GM12878 (cell line): ENCODE measurements around the gene GABPB2. TPM values are rescaled to one million over a fixed set of nuclear protein-coding genes. Genes with fewer than 3 reads are reported as not detected.

Source experiments
- ATAC-seq: fragments of 200-7000 bp; cut with Tn5 transposase; 3 replicates; pipeline ENCODE4 v1.9.1; 2020; ENCODE audit warnings: mild to moderate bottlenecking, moderate library complexity
- BruUV-seq: library from RNA; stranded (reverse); fragments of 400-500 nt; replicated peaks from 2 replicates; lab custom pipeline; 2021; lab: Mats Ljungman, UMichigan
- CTCF ChIA-PET: fragments of 300-600 bp; sonication (Branson Sonifier 250); formaldehyde crosslinking; extraction: SDS; loops from one replicate; lab custom pipeline; 2021; ENCODE audit warnings: inconsistent platforms; lab: Yijun Ruan, JAX
- POLR2A ChIA-PET: fragments of 350-600 bp; formaldehyde crosslinking; extraction: SDS; loops from one replicate; lab custom pipeline; 2021; ENCODE audit warnings: inconsistent platforms; lab: Charles Lee
- RAD21 ChIA-PET: fragments of 300-600 bp; sonication (Branson Sonifier 250); formaldehyde crosslinking; loops from one replicate; lab custom pipeline; 2023; ENCODE audit warnings: antibody characterized with exemption; ENCODE audit not compliant: unreplicated experiment; lab: Charles Lee
- SMC1A ChIA-PET: fragments of 300-600 bp; sonication (Branson Sonifier 250); formaldehyde crosslinking; loops from one replicate; lab custom pipeline; 2023; ENCODE audit not compliant: unreplicated experiment, uncharacterized antibody; lab: Charles Lee
- DNase-seq: peaks from one replicate; pipeline ENCODE4 v3.0.0-alpha.2; 2011; ENCODE audit warnings: low read depth, low spot score
- FAIRE-seq: peaks from 3 replicates; lab custom pipeline; 2011; peaks lifted over from hg19 to GRCh38; lab: Jason Lieb, UNC
- H2AFZ ChIP-seq: 2 replicates; pipeline ENCODE4 v1.6.0; 2011; ENCODE audit warnings: low read depth, low read length, control low read depth; ENCODE audit not compliant: control insufficient read depth
- H3K27ac ChIP-seq: 2 replicates; pipeline ENCODE4 v1.5.1; 2011; ENCODE audit warnings: control low read depth; ENCODE audit not compliant: control insufficient read depth, insufficient read depth
- H3K27me3 ChIP-seq, 2 experiments: replicated peaks in 1 of 2; 2 replicates each; pipeline versions ENCODE4 v1.6.0 to v1.6.1; 2011; ENCODE audit warnings: low read length in 1 of 2; ENCODE audit not compliant: control insufficient read depth in 2 of 2, insufficient read depth in 2 of 2
- H3K36me3 ChIP-seq, 2 experiments: 2 replicates each; pipeline ENCODE4 v1.5.1; 2011; ENCODE audit warnings: low read length in 1 of 2; ENCODE audit not compliant: control insufficient read depth in 2 of 2, insufficient read depth in 2 of 2
- H3K4me1 ChIP-seq: 2 replicates; pipeline ENCODE4 v1.6.1; 2011; ENCODE audit warnings: mild to moderate bottlenecking, low read length, moderate library complexity, mixed read lengths; ENCODE audit not compliant: control insufficient read depth, insufficient read depth
- H3K4me2 ChIP-seq: 2 replicates; pipeline ENCODE4 v1.6.0; 2011; ENCODE audit warnings: control low read depth; ENCODE audit not compliant: control insufficient read depth, insufficient read depth
- H3K4me3 ChIP-seq: fragments of 200-600 bp; sonication (generic); 2 replicates; pipeline ENCODE4 v1.5.1; 2016
- H3K79me2 ChIP-seq: 2 replicates; pipeline ENCODE4 v1.6.0; 2011; ENCODE audit warnings: low read length; ENCODE audit not compliant: control insufficient read depth, insufficient read depth
- H3K9ac ChIP-seq: 2 replicates; pipeline ENCODE4 v1.8.0; 2011; ENCODE audit warnings: low read length, control low read depth, mixed read lengths; ENCODE audit not compliant: control insufficient read depth, insufficient read depth
- H3K9me3 ChIP-seq: replicated peaks from 3 replicates; pipeline ENCODE4 v1.5.1; 2011; ENCODE audit warnings: mild to moderate bottlenecking, low read length; ENCODE audit not compliant: control insufficient read depth, insufficient read depth
- H4K20me1 ChIP-seq: 2 replicates; pipeline ENCODE4 v1.6.0; 2011; ENCODE audit not compliant: control insufficient read depth, insufficient read depth
- ASH2L ChIP-seq: fragments of 300-600, 200-600 bp; sonication (generic); IDR thresholded peaks from 2 replicates; pipeline ENCODE4 v1.6.1; 2017; ENCODE audit warnings: low read depth, mild to moderate bottlenecking, borderline replicate concordance
- E2F8 ChIP-seq: fragments of 450-650 bp; IDR thresholded peaks from 2 replicates; pipeline ENCODE4 v1.6.1; 2018; ENCODE audit warnings: mild to moderate bottlenecking, low read depth, moderate library complexity; ENCODE audit not compliant: partially characterized antibody
- HDAC6 ChIP-seq: fragments of 200-600 bp; sonication (generic); IDR thresholded peaks from one replicate; pipeline ENCODE4 v1.8.0; 2017; ENCODE audit warnings: antibody characterized with exemption; ENCODE audit not compliant: unreplicated experiment
- MAX ChIP-seq: IDR thresholded peaks from 2 replicates; pipeline ENCODE4 v1.6.1; 2012; ENCODE audit warnings: low read depth, low read length, improper control_type of control experiment
- MTA3 ChIP-seq: IDR thresholded peaks from 2 replicates; pipeline ENCODE4 v1.6.1; 2012; ENCODE audit warnings: low read length, inconsistent platforms, borderline replicate concordance
- PAX5 ChIP-seq: IDR thresholded peaks from 2 replicates; pipeline ENCODE4 v1.6.1; 2011; ENCODE audit warnings: low read depth, low read length, borderline replicate concordance
- POU2F2 ChIP-seq: IDR thresholded peaks from 3 replicates; pipeline ENCODE4 v1.6.1; 2011; ENCODE audit warnings: low read depth, mild to moderate bottlenecking, low read length, borderline replicate concordance
- RCOR1 ChIP-seq: conservative IDR thresholded peaks from 2 replicates; pipeline ENCODE4 v1.6.1; 2012; ENCODE audit warnings: low read depth, low read length, improper control_type of control experiment
- RELB ChIP-seq: fragments of 450-650 bp; IDR thresholded peaks from 2 replicates; pipeline ENCODE4 v1.6.1; 2017; ENCODE audit warnings: low read depth, mild to moderate bottlenecking, moderate library complexity
- RFX5 ChIP-seq: IDR thresholded peaks from 2 replicates; pipeline ENCODE4 v1.6.1; 2011; ENCODE audit warnings: low read depth, low read length, improper control_type of control experiment
- SMAD1 ChIP-seq: fragments of 450-650 bp; IDR thresholded peaks from 2 replicates; pipeline ENCODE4 v1.6.1; 2018; ENCODE audit warnings: mild to moderate bottlenecking, low read depth; ENCODE audit not compliant: partially characterized antibody
- SMAD5 ChIP-seq: IDR thresholded peaks from 2 replicates; pipeline ENCODE4 v1.6.1; 2016; ENCODE audit warnings: antibody characterized with exemption, low read depth
- SREBF2 ChIP-seq: IDR thresholded peaks from 2 replicates; pipeline ENCODE4 v1.6.1; 2012; ENCODE audit warnings: mild to moderate bottlenecking, low read length
- ZSCAN29 ChIP-seq: fragments of 450-650 bp; IDR thresholded peaks from 2 replicates; pipeline ENCODE4 v1.6.1; 2017; ENCODE audit warnings: mild to moderate bottlenecking, moderate library complexity
- WGBS: methylation state at CpG from one replicate; pipeline ENCODE4 v1.1.6; 2016; ENCODE audit warnings: low lambda C conversion rate; ENCODE audit not compliant: insufficient replicate concordance, insufficient coverage; ENCODE audit errors: missing lambda C conversion rate; 5-methylcytosine and 5-hydroxymethylcytosine counted together
- in situ Hi-C: fragments of 300-500 bp; cut with MboI; formaldehyde crosslinking; loops from 9 replicates; pipeline ENCODE4 v1.14.3; 2018; ENCODE audit warnings: mixed read lengths
- intact Hi-C: fragments of 100-400 bp; cut with micrococcal nuclease; formaldehyde crosslinking; loops from one replicate; pipeline ENCODE4 v1.14.2; 2022; ENCODE audit not compliant: unreplicated experiment
- polyA plus RNA-seq, 11 experiments: library from polyadenylated mRNA; depleted of rRNA in 4 of 11; unstranded in 6 of 11; stranded (reverse) in 5 of 11; fragments of >200 nt; fragmentation: Nextera tagmentation in 4 of 11; fragmentation: Illumina TruSeq in 1 of 11; extraction: Ambion mirVana in 4 of 11; extraction: Trizol in 1 of 11; gene quantifications; 1 replicate in 1 of 11; 2 replicates in 10 of 11; pipeline versions ENCODE4 v1.2.1 to v1.2.3, GENCODE V29; 2011 to 2016; ENCODE audit warnings: inconsistent platforms in 2 of 11, missing spikeins in 2 of 11, low read depth in 1 of 11
- total RNA-seq, 4 experiments: library from RNA; depleted of rRNA in 3 of 4; stranded (reverse); fragments of >200 nt in 3 of 4; fragmentation: Illumina TruSeq in 1 of 4; extraction: Trizol in 1 of 4; gene quantifications; 2 replicates each; pipeline versions ENCODE4 v1.2.1 to v1.2.3, GENCODE V29; 2013 to 2021
- TF ChIP-seq, protein P1 (sequence below): fragments of 450-650 bp; IDR thresholded peaks from 2 replicates; pipeline ENCODE4 v1.6.1; 2017; ENCODE audit warnings: mild to moderate bottlenecking, low read depth, inconsistent platforms; ENCODE audit not compliant: poor library complexity, severe bottlenecking
- TF ChIP-seq, protein P2 (sequence below): fragments of 450-650 bp; IDR thresholded peaks from 2 replicates; pipeline ENCODE4 v1.6.1; 2016; ENCODE audit warnings: mild to moderate bottlenecking

GABPB2 gene
- total and polyA plus RNA-seq, 10 of the 15 experiments (the other 5 are each of a cell fraction or from before 2014, with no cell fraction given): 2.3 to 10.5 (median 6.9) TPM

GRCh38 chr1:151131701-151132334 is 61.3 kb downstream of the GABPB2 start:
- WGBS: 84% methylated on average over 37 of the region's 39 CpGs
- RAD21 ChIA-PET: interaction anchor here (1.1 kb wide), 1 partner anchor 32 kb away, joined by 3 read pairs; no protein-coding TSS in a partner anchor
- H3K79me2 ChIP-seq: no peaks in the 10 kb centered on the region

More at GRCh38 chr1:151131701-151132334, 61.3 kb downstream of the GABPB2 start:
- ATAC-seq (no peak), DNase-seq (no peak), FAIRE-seq (no peak)
- Histone ChIP-seq H3K9ac (peak overlapping the region; percentile 26; the same call in 1 of the 2 replicates), H3K4me2 (peak overlapping the region; percentile 14), H3K4me3 (0 out of 2 replicates have a peak overlapping the region, but pooled peaks have one; percentile 7), H2AFZ (peak overlapping the region; percentile 65), H3K27ac (0 out of 2 replicates have a peak overlapping the region, but pooled peaks have one; percentile 15), H3K36me3 (no peaks in the 10 kb centered on the region), H4K20me1 (no peaks in the 10 kb centered on the region), H3K4me1 (peaks cover 8% of the 10 kb centered on the region; the same call in 1 of the 2 replicates), H3K9me3 (no peaks in the 10 kb centered on the region), H3K27me3 (no peaks in the 10 kb centered on the region)
- intact Hi-C loops: no loop called here
- ChIA-PET POLR2A (no interaction called here), CTCF (interaction anchor here (0.9 to 3.3 kb wide), 2 partner anchors 25 to 32 kb away, joined by 3 to 8 read pairs; partner anchors contain the start of gene TNFAIP8L2), SMC1A (interaction anchor here (1.3 kb wide), 1 partner anchor 58 kb away, joined by 3 read pairs; the partner anchor contains the start of gene VPS72)
- no peak for TF ChIP-seq MAX
- TF ChIP-seq SMAD5: no peak
- TF ChIP-seq, protein P1, sequence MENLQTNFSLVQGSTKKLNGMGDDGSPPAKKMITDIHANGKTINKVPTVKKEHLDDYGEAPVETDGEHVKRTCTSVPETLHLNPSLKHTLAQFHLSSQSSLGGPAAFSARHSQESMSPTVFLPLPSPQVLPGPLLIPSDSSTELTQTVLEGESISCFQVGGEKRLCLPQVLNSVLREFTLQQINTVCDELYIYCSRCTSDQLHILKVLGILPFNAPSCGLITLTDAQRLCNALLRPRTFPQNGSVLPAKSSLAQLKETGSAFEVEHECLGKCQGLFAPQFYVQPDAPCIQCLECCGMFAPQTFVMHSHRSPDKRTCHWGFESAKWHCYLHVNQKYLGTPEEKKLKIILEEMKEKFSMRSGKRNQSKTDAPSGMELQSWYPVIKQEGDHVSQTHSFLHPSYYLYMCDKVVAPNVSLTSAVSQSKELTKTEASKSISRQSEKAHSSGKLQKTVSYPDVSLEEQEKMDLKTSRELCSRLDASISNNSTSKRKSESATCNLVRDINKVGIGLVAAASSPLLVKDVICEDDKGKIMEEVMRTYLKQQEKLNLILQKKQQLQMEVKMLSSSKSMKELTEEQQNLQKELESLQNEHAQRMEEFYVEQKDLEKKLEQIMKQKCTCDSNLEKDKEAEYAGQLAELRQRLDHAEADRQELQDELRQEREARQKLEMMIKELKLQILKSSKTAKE: no peak
- TF ChIP-seq MTA3: no peak
- no peak for TF ChIP-seq ASH2L
- no peak for TF ChIP-seq RELB
- no peak for TF ChIP-seq SREBF2
- TF ChIP-seq E2F8: no peak
- no peak for TF ChIP-seq PAX5
- no peak for TF ChIP-seq RCOR1
- TF ChIP-seq ZSCAN29: no peak
- no peak for TF ChIP-seq HDAC6
- TF ChIP-seq, protein P2, sequence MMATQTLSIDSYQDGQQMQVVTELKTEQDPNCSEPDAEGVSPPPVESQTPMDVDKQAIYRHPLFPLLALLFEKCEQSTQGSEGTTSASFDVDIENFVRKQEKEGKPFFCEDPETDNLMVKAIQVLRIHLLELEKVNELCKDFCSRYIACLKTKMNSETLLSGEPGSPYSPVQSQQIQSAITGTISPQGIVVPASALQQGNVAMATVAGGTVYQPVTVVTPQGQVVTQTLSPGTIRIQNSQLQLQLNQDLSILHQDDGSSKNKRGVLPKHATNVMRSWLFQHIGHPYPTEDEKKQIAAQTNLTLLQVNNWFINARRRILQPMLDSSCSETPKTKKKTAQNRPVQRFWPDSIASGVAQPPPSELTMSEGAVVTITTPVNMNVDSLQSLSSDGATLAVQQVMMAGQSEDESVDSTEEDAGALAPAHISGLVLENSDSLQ: no peak
- TF ChIP-seq RFX5: no peak
- TF ChIP-seq SMAD1: no peak
- TF ChIP-seq POU2F2: no peak
- in situ Hi-C loops: no loop called here
- no TSS peak for BruUV-seq
